HG03135 (cell line): Measurements from ENCODE around the gene PAX3.

Experiments
- ATAC-seq: cut with Tn5 transposase; IDR thresholded peaks from one replicate; pipeline ENCODE4 v1.9.1; 2021; ENCODE audit warnings: mild to moderate bottlenecking, moderate library complexity; ENCODE audit not compliant: unreplicated experiment

Gene PAX3

DNA sequence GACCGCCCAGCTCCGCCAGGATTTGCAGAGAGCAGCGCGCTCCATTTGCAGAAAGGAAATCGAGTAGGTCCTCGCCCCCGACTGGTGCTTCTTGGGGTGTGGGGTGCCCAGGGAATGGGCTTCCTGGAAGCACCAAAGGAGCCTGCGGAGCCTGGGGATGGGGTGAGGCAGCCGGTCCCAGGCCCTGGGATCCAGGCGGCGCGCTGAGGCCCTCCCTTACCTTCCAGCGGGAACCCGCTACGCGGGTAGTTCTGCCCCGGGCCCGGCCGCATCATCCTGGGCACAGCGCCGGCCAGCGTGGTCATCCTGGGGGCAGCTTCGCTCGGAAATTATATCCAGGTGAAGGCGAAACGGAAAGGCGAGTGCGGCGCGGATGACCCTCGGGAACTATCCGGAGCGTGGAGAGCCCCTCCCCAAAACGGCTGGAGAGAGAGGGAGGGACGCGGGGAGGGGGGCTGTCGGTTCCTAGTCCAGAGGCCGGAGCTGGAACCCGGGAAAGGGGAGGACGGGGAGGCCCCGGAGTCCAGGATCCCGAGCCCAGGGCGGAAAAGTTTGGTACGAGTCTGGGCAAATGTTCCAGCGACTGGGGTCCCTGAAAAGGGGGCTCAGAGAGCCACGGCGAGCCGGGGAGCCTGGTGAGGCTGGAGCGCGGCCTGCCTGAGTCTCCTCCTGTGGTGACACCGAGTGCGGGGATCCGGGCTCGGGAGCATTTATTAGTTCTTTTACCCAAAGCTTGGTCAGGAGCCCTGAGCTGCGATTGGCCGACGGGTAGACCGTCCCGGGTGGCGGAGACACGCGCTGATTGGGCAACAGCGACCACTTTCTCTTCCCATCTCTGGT, at the start of gene PAX3:
Gene PAX3 (minus strand): TSS at position 688 of the 840 bp plus-strand sequence. CDS start 383 bp downstream, at position 305.
- ATAC-seq, result no peak

- ATAC-seq, result no peak
These were observed 42.5 kb upstream of the PAX3 start for GRCh38 chr2:222341331-222341730.

- no peak for ATAC-seq
These were observed 39.6 kb upstream of the PAX3 start for GRCh38 chr2:222338374-222338773.

DNA sequence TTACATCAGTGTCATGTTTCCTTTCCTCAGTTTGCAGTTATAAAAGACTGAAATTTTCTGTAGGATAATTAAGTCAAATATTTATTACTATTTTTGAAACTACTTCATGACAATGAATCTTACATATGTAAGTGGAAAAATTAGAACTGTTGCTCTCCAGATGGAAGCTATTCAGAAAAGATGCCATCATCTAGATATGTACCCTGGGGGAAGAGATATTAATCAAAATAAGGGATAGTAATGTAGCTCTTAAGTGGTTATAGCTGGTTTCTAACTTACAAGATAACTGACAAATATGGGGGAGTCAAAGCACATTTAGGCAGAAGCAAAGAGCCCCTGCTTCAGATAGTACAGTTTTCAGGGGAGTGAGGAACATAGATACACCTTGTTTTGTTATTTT, 38.1 kb upstream of the PAX3 start:
- no peak for ATAC-seq

DNA sequence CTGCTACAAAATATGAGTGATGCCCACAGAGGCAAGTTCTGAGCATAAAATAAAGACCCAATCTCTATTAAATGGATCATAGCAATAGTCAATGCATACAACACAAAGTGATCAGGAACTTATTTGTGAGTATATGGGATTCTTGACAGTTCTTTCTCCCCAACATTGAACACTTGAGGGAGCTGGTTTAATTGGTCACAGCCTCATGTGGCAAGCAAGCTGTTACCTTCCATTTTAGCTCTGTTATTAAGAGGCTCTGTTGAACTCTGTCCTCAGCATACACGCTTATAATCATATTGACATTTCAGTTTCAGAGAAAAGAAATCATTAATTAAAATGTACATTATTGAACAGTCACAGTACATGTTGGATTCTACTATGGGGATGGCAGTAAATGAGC, 37.6 kb upstream of the PAX3 start:
- no peak for ATAC-seq

DNA sequence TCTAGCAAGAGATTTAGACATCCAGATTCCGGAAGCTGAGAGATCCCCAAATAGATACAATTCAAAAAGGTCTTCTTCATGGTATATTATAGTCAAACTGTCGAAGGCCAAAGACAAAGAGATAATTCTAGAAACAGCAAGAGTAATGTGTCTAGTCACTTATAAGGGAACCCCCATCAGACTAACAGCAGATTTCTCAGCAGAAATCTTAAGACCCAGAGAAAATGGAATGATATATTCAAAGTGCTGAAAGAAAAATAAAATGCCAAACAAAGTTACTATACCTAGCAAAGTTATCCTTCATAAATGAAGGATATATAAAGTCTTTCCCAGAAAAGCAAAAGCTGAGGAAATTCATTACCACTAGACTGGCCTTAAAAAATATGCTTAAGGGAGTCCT, 36.1 kb upstream of the PAX3 start:
- ATAC-seq, result no peak

- no peak for ATAC-seq
These were observed 34.6 kb upstream of the PAX3 start for GRCh38 chr2:222333397-222333796.

- ATAC-seq, result no peak
These were observed 33.3 kb upstream of the PAX3 start for GRCh38 chr2:222332116-222332515.

GRCh38 chr2:222330910-222331309, 32.1 kb upstream of the PAX3 start:
- no peak for ATAC-seq

DNA sequence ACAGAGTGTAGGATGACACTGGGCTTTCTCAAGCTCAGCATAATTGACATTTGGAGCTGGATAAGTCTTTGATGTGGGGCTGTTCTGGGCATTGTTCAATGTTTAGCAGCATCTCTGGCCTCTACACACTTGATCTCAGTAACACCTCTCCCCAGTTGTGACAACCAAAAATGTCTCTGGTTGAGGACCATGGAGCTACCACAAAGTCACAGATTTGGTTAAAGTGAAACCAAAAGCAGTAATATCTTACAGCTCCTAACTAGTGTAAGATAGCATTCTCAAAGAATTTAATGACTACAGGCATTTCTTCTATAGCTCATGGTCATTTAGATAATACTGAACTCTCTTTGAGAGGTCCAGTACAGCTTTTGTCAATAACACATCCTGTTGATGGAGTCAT, 23.4 kb upstream of the PAX3 start:
- ATAC-seq, result no peak

- ATAC-seq, result no peak
These were observed 21.9 kb upstream of the PAX3 start for GRCh38 chr2:222320436-222321395.

DNA sequence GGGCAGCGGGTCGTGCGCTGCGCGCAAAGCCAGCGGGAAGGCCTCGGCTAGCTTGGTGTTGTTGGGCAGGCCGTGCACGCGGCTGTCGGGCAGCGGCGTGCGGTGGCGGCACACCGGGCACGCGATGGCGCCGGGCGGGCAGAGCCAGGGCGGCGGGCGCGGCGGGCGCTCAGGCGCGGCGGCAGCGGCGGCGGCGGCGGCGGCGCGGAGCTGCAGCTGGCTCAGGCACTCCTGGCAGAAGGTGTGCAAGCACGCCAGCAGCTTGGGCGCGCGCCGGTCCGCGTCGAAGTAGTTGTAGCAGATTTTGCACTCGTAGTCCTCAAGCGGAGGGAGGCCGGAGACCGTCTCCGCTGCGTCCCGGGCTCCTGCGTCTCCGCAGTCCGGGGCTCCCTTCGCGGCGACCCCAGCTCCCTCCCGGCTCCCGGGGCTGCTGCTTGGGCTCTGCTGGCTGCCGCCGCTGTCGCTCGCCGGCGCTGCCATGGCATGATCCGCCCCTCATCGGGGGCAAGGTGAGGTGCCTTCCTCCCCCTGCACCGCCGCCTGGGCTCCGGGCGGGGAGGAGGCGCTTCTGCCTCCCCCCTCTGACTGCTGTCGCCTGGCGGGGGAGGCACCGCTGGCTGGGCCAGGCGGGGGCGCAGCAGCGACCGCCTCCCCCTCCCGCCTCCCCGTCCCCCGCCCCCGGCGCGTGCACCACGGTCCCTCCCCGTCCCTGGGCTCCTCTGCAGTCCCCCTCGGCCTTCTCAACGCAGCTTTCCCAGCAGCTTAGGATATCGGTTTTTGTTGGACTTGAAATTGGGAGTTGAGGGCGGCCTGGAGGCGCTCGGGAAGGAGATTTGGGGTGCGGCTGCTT, 21.0 kb upstream of the PAX3 start:
- peak; percentile 44 for ATAC-seq

GRCh38 chr2:222318712-222319585, 20.2 kb upstream of the PAX3 start:
- ATAC-seq, result peak; percentile 50

- ATAC-seq, result peak; percentile 46
These were observed 19.4 kb upstream of the PAX3 start for GRCh38 chr2:222318026-222318711.

- ATAC-seq, result no peak
These were observed 16.8 kb upstream of the PAX3 start for GRCh38 chr2:222315443-222316121.

- ATAC-seq, result no peak
These were observed 15.0 kb upstream of the PAX3 start for GRCh38 chr2:222313816-222314215.

GRCh38 chr2:222311978-222312738, 13.4 kb upstream of the PAX3 start:
- no peak for ATAC-seq
